Stomach (tissue), 4 donors: Measurements from ENCODE around the gene TMEM79.

Experiments
- CTCF ChIP-seq, 7 experiments: fragments of 450-650 bp in 4 of 7; fragments of 200-600 bp in 3 of 7; sonication (generic) in 3 of 7; IDR thresholded peaks; one replicate each; pipeline ENCODE4 v1.5.1; 2016 to 2019; ENCODE audit warnings: antibody characterized with exemption in 7 of 7, control low read depth in 2 of 7, mild to moderate bottlenecking in 1 of 7
- EP300 ChIP-seq: sonication (generic); formaldehyde crosslinking; IDR thresholded peaks from one replicate; pipeline ENCODE4 v1.6.1; 2017; ENCODE audit warnings: antibody characterized with exemption

- TF ChIP-seq CTCF (IDR thresholded peaks at IDR 0.05) (no peak), EP300 (no peak)
Observed at GRCh38 chr1:156293895-156294294, 9.8 kb downstream of the TMEM79 start.
